CD4-positive, alpha-beta T cell (primary cell): ENCODE data around the gene AVPR2. TPM values are rescaled to one million over a fixed set of nuclear protein-coding genes. Genes with fewer than 3 reads are reported as not detected.
A peak's percentile ranks its signal among the peaks of the same experiment; 100 is the strongest.

Experiments used
- ATAC-seq: fragments of 200-7000 bp; cut with Tn5 transposase; one replicate; pipeline ENCODE4 v1.10.0; 2022; ENCODE audit warnings: mild to moderate bottlenecking; ENCODE audit not compliant: poor library complexity
- CTCF ChIA-PET: fragments of 350-600 bp; sonication (Branson Sonifier 250); formaldehyde crosslinking; loops from one replicate; lab custom pipeline; 2021; ENCODE audit warnings: antibody characterized with exemption, inconsistent platforms; lab: Charles Lee
- POLR2A ChIA-PET: fragments of 350-600 bp; sonication (Branson Sonifier 250); formaldehyde crosslinking; loops from one replicate; lab custom pipeline; 2021; ENCODE audit warnings: antibody characterized with exemption, inconsistent platforms; lab: Charles Lee
- DNase-seq, 14 experiments: peaks; one replicate each; pipeline ENCODE4 v3.0.0-alpha.2; 2013 to 2020; ENCODE audit warnings: mixed read lengths in 2 of 14
- H3K27ac ChIP-seq, 2 donors: one replicate each; pipeline versions ENCODE4 v1.5.1 to v1.7.0; 2013; ENCODE audit warnings: low read length in 2 of 2, low read depth in 1 of 2, mild to moderate bottlenecking in 1 of 2
- H3K27me3 ChIP-seq, 2 experiments: 1 replicate in 1 of 2; 2 replicates in 1 of 2; pipeline versions ENCODE4 v1.6.1 to v1.7.0; 2013; ENCODE audit warnings: low read length in 2 of 2, control low read depth in 1 of 2, mild to moderate bottlenecking in 1 of 2, moderate library complexity in 1 of 2; ENCODE audit not compliant: insufficient read depth in 2 of 2, control insufficient read depth in 1 of 2
- H3K36me3 ChIP-seq: one replicate; pipeline ENCODE4 v1.6.1; 2013; ENCODE audit warnings: low read length, control low read depth; ENCODE audit not compliant: insufficient read depth
- H3K4me1 ChIP-seq: one replicate; pipeline ENCODE4 v1.6.1; 2013; ENCODE audit warnings: low read length, control low read depth; ENCODE audit not compliant: insufficient read depth
- H3K4me3 ChIP-seq: one replicate; pipeline ENCODE4 v1.5.1; 2013; ENCODE audit warnings: mild to moderate bottlenecking, low read length, moderate library complexity
- H3K9me3 ChIP-seq, 2 experiments: 1 replicate in 1 of 2; 2 replicates in 1 of 2; pipeline versions ENCODE4 v1.6.1 to v1.7.0; 2013; ENCODE audit warnings: low read length in 2 of 2, mild to moderate bottlenecking in 2 of 2, control low read depth in 1 of 2, moderate library complexity in 1 of 2; ENCODE audit not compliant: control insufficient read depth in 1 of 2, insufficient read depth in 1 of 2
- H3K27ac Mint-ChIP-seq: one replicate; pipeline ENCODE4 v1.8.0; 2020; ENCODE audit warnings: mixed read lengths
- H3K27me3 Mint-ChIP-seq: one replicate; pipeline ENCODE4 v1.8.0; 2021; ENCODE audit warnings: mixed read lengths
- H3K36me3 Mint-ChIP-seq: one replicate; pipeline ENCODE4 v1.8.0; 2021; ENCODE audit warnings: low read depth, mixed read lengths
- H3K4me1 Mint-ChIP-seq: one replicate; pipeline ENCODE4 v1.8.0; 2021; ENCODE audit warnings: low read depth, mixed read lengths
- H3K4me3 Mint-ChIP-seq: one replicate; pipeline ENCODE4 v1.8.0; 2020; ENCODE audit warnings: mild to moderate bottlenecking, mixed read lengths
- H3K9me3 Mint-ChIP-seq: one replicate; pipeline ENCODE4 v1.8.0; 2020; ENCODE audit warnings: mixed read lengths
- CTCF ChIP-seq: fragments of 200-600 bp; IDR thresholded peaks from one replicate; pipeline ENCODE4 v1.8.0; 2022; ENCODE audit warnings: antibody characterized with exemption, mild to moderate bottlenecking
- intact Hi-C, 2 experiments: fragments of 100-400 bp; cut with DNase I in 1 of 2; cut with micrococcal nuclease in 1 of 2; formaldehyde crosslinking; loops; one replicate each; pipeline versions ENCODE4 v1.15.1 to v1.9.0; 2023 to 2025; cut with DNase I, micrococcal nuclease
- total RNA-seq, 174 experiments: library from RNA in 2 of 174; stranded (reverse) in 2 of 174; gene quantifications; one replicate each; pipeline ENCODE4 v1.2.3 and lab custom pipeline; 2021 to 2026

Gene AVPR2
- total RNA-seq, 2 experiments from 2014 or later: not detected

- H3K36me3 Mint-ChIP-seq: peaks cover 57% of the 10 kb centered on the region
- H3K36me3 ChIP-seq: peaks cover 48% of the 10 kb centered on the region
- H3K27me3 ChIP-seq: no peaks in the 10 kb centered on the region
- CTCF ChIA-PET: no interaction called here
- no peak overlapping the region for H3K4me3 ChIP-seq
- peak in 1 of 14 experiments; percentile 6 for DNase-seq
- POLR2A ChIA-PET: interaction anchor here (1.1 kb wide), 1 partner anchor 26 kb away, joined by 3 read pairs; no protein-coding TSS in a partner anchor
- no peak overlapping the region for H3K27ac ChIP-seq
- intact Hi-C loops: loop anchor here in 1 of 2 experiments (5.0 kb wide), 1 partner anchor 46 kb away; no protein-coding TSS in a partner anchor
- H3K4me1 ChIP-seq: peaks cover 45% of the 10 kb centered on the region
- H3K4me3 Mint-ChIP-seq: no peak overlapping the region
- no peaks in the 10 kb centered on the region for H3K27me3 Mint-ChIP-seq
- peaks cover 34% of the 10 kb centered on the region for H3K4me1 Mint-ChIP-seq
- TF ChIP-seq CTCF: no peak
- H3K9me3 ChIP-seq: no peaks in the 10 kb centered on the region
- no peaks in the 10 kb centered on the region for H3K9me3 Mint-ChIP-seq
- H3K27ac Mint-ChIP-seq: no peak overlapping the region
- no peak for ATAC-seq
These were observed 16.6 kb downstream of the AVPR2 start for GRCh38 chrX:153921070-153921469.

GRCh38 chrX:153921511-153922446 lies 17.3 kb downstream of the AVPR2 start:
- ChIA-PET CTCF (interaction anchor here (1.3 to 1.4 kb wide), 2 partner anchors 23 to 47 kb away, joined by 4 to 5 read pairs; partner anchors contain the start of gene RENBP), POLR2A (interaction anchor here (1.0 to 7.2 kb wide), 6 partner anchors 15 to 128 kb away, joined by 3 to 196 read pairs (median 6); partner anchors contain the start of genes IDH3G, RENBP and SSR4)
- Histone ChIP-seq H3K36me3 (peaks cover 43% of the 10 kb centered on the region), H3K4me3 (peak overlapping the region; percentile 83), H3K27me3 (no peaks in the 10 kb centered on the region), H3K9me3 (no peaks in the 10 kb centered on the region), H3K4me1 (peaks cover 49% of the 10 kb centered on the region), H3K27ac (peak overlapping the region in 1 of 2 donors; percentile 10)
- intact Hi-C loops: loop anchor here in 1 of 2 experiments (5.0 kb wide), 1 partner anchor 46 kb away; no protein-coding TSS in a partner anchor
- Mint-ChIP-seq H3K4me1 (peaks cover 32% of the 10 kb centered on the region), H3K27ac (peak overlapping the region; percentile 97), H3K27me3 (no peaks in the 10 kb centered on the region), H3K36me3 (peaks cover 55% of the 10 kb centered on the region), H3K4me3 (peak overlapping the region; percentile 97), H3K9me3 (no peaks in the 10 kb centered on the region)
- TF ChIP-seq CTCF: no peak
- ATAC-seq (no peak), DNase-seq (peak in 1 of 14 experiments; percentile 19)
